GM21717 (cell line): ENCODE data around the gene PCYT2.
A peak's percentile ranks its signal among the peaks of the same experiment; 100 is the strongest.
"Not testable (repeated sequence)": the region's sequence is repeated elsewhere in the genome, so short reads cannot be mapped to it uniquely, and the experiment has no call there.

ENCODE experiments used
- ATAC-seq: cut with Tn5 transposase; IDR thresholded peaks from one replicate; pipeline ENCODE4 v1.9.1; 2021; ENCODE audit warnings: mild to moderate bottlenecking, moderate library complexity; ENCODE audit not compliant: unreplicated experiment

The PCYT2 gene

GRCh38 chr17:81911277-81911961 lies at the start of gene PCYT2:
PCYT2 (minus strand) TSS chr17:81911399; CDS start chr17:81911355, 44 bp downstream.
- ATAC-seq, result peak; percentile 46

GRCh38 chr17:81960130-81960958 lies 49.1 kb upstream of the PCYT2 start:
- ATAC-seq, result no peak

GRCh38 chr17:81959362-81960129 lies 48.3 kb upstream of the PCYT2 start:
- no peak for ATAC-seq

- ATAC-seq, result no peak
These were observed 47.6 kb upstream of the PCYT2 start for GRCh38 chr17:81958633-81959342.

GRCh38 chr17:81957691-81958432 lies 46.7 kb upstream of the PCYT2 start:
- ATAC-seq, result no peak

GRCh38 chr17:81956607-81957589 lies 45.7 kb upstream of the PCYT2 start:
- ATAC-seq, result no peak

- ATAC-seq, result no peak
These were observed 44.8 kb upstream of the PCYT2 start for GRCh38 chr17:81955756-81956544.

GRCh38 chr17:81955058-81955681 lies 44.0 kb upstream of the PCYT2 start:
- no peak for ATAC-seq

GRCh38 chr17:81954131-81955057 lies 43.2 kb upstream of the PCYT2 start:
- no peak for ATAC-seq

GRCh38 chr17:81953443-81953842 lies 42.2 kb upstream of the PCYT2 start:
- not testable (repeated sequence) for ATAC-seq

GRCh38 chr17:81952792-81953228 lies 41.6 kb upstream of the PCYT2 start:
- ATAC-seq, result no peak

GRCh38 chr17:81951785-81952684 lies 40.8 kb upstream of the PCYT2 start:
- no peak for ATAC-seq

- ATAC-seq, result no peak
These were observed 39.3 kb upstream of the PCYT2 start for GRCh38 chr17:81950501-81950900.

GRCh38 chr17:81948635-81949378 lies 37.6 kb upstream of the PCYT2 start:
- ATAC-seq, result no peak

- no peak for ATAC-seq
These were observed 36.0 kb upstream of the PCYT2 start, which contains the start of gene MYADML2 for GRCh38 chr17:81947189-81947588. MYADML2 (minus strand) TSS chr17:81947233; CDS start chr17:81941741, 5,492 bp downstream.
